OCI-LY3 (cell line): ENCODE results near the gene RAB11FIP4.

Experiments
- CTCF ChIP-seq: fragments of 200-600, 300-600 bp; sonication (generic); IDR thresholded peaks from 2 replicates; pipeline ENCODE4 v1.5.1; 2014; ENCODE audit warnings: antibody characterized with exemption, low read length, low read depth
- EZH2phosphoT487 ChIP-seq: fragments of 200-600 bp; shearing (Covaris generic); IDR thresholded peaks from 2 replicates; pipeline ENCODE4 v1.6.1; 2018; ENCODE audit warnings: antibody characterized with exemption, mixed run types, low read depth

- no peak for TF ChIP-seq CTCF
- TF ChIP-seq EZH2phosphoT487: no peak
These were observed 33.4 kb downstream of the RAB11FIP4 start for GRCh38 chr17:31424944-31425281.
